H1 (cell line): Measurements from ENCODE around the gene KIF26B. TPM values are rescaled to one million over a fixed set of nuclear protein-coding genes. Genes with fewer than 3 reads are reported as not detected.

Source experiments
- CTCF ChIA-PET: fragments of 300-600 bp; sonication (Branson Sonifier 250); formaldehyde crosslinking; loops from one replicate; lab custom pipeline; 2021; ENCODE audit not compliant: partially characterized antibody; lab: Charles Lee
- POLR2A ChIA-PET: fragments of 300-600 bp; sonication (Branson Sonifier 250); formaldehyde crosslinking; loops from one replicate; lab custom pipeline; 2021; ENCODE audit warnings: inconsistent platforms; ENCODE audit not compliant: partially characterized antibody; lab: Charles Lee
- DNase-seq, 2 experiments: peaks; one replicate each; pipeline versions ENCODE4 v3.0.0 to v3.0.0-alpha.2; 2010 to 2022; ENCODE audit warnings: low spot score in 2 of 2, low read depth in 1 of 2, mixed read lengths in 1 of 2
- FAIRE-seq: peaks from 2 replicates; lab custom pipeline; 2011; peaks lifted over from hg19 to GRCh38; lab: Jason Lieb, UNC
- H2AFZ ChIP-seq: 2 replicates; pipeline ENCODE4 v1.8.1; 2012; ENCODE audit warnings: low read length, inconsistent platforms
- H2AK5ac ChIP-seq: 2 replicates; pipeline ENCODE4 v1.6.1; 2013; ENCODE audit warnings: low read depth, low read length
- H2BK120ac ChIP-seq: replicated peaks from 2 replicates; pipeline ENCODE3; 2013; ENCODE audit warnings: low read depth, low read length, inconsistent platforms
- H2BK12ac ChIP-seq: 2 replicates; pipeline ENCODE4 v1.6.1; 2013; ENCODE audit warnings: low read depth, low read length
- H2BK15ac ChIP-seq: 2 replicates; pipeline ENCODE4 v1.6.1; 2013; ENCODE audit warnings: low read length
- H2BK20ac ChIP-seq: 2 replicates; pipeline ENCODE4 v1.6.1; 2013; ENCODE audit warnings: low read length
- H2BK5ac ChIP-seq: 2 replicates; pipeline ENCODE4 v1.6.1; 2013; ENCODE audit warnings: low read depth, low read length
- H3K14ac ChIP-seq: 2 replicates; pipeline ENCODE4 v1.6.1; 2013; ENCODE audit warnings: inconsistent platforms; ENCODE audit not compliant: insufficient read length
- H3K18ac ChIP-seq: 2 replicates; pipeline ENCODE4 v1.6.1; 2013; ENCODE audit warnings: low read length; ENCODE audit errors: extremely low read depth
- H3K23ac ChIP-seq: 2 replicates; pipeline ENCODE4 v1.6.1; 2013; ENCODE audit warnings: inconsistent platforms; ENCODE audit not compliant: insufficient read length
- H3K23me2 ChIP-seq: 2 replicates; pipeline ENCODE4 v1.6.1; 2013; ENCODE audit warnings: low read depth, low read length
- H3K27ac ChIP-seq: 2 replicates; pipeline ENCODE4 v1.6.1; 2011; ENCODE audit warnings: low read depth, low read length, inconsistent platforms
- H3K27me3 ChIP-seq, 4 experiments: replicated peaks in 1 of 4; 1 replicate in 1 of 4; 2 replicates in 3 of 4; pipeline versions ENCODE4 v1.6.1 to v1.8.1; 2011 to 2013; ENCODE audit warnings: low read length in 3 of 4, mild to moderate bottlenecking in 3 of 4, inconsistent platforms in 2 of 4, mixed read lengths in 2 of 4, moderate library complexity in 1 of 4; ENCODE audit not compliant: control insufficient read depth in 3 of 4, insufficient read depth in 3 of 4; ENCODE audit errors: extremely low read depth in 1 of 4
- H3K36me3 ChIP-seq, 4 experiments: 2 replicates each; pipeline versions ENCODE4 v1.6.1 to v1.8.1; 2011 to 2013; ENCODE audit warnings: mild to moderate bottlenecking in 4 of 4, low read length in 3 of 4, moderate library complexity in 2 of 4, control low read depth in 1 of 4, inconsistent platforms in 1 of 4; ENCODE audit not compliant: insufficient read depth in 4 of 4, control insufficient read depth in 2 of 4
- H3K4ac ChIP-seq: replicated peaks from 2 replicates; pipeline ENCODE3; 2013; ENCODE audit warnings: low read length, low read depth, mixed read lengths, inconsistent platforms; ENCODE audit not compliant: insufficient read length
- H3K4me1 ChIP-seq, 4 experiments: replicated peaks in 1 of 4; 1 replicate in 1 of 4; 2 replicates in 3 of 4; pipeline versions ENCODE4 v1.6.1 to v1.8.1; 2011 to 2013; ENCODE audit warnings: low read length in 3 of 4, inconsistent platforms in 2 of 4, mixed read lengths in 1 of 4; ENCODE audit not compliant: insufficient read depth in 4 of 4, control insufficient read depth in 3 of 4
- H3K4me2 ChIP-seq, 2 experiments: 2 replicates each; pipeline versions ENCODE4 v1.6.1 to v1.8.1; 2011 to 2013; ENCODE audit warnings: low read depth in 2 of 2, low read length in 2 of 2, control low read depth in 1 of 2, inconsistent platforms in 1 of 2, mild to moderate bottlenecking in 1 of 2; ENCODE audit not compliant: insufficient read depth in 1 of 2
- H3K4me3 ChIP-seq, 4 experiments: fragments of 200-600, 300-600 bp in 1 of 4; sonication (generic), shearing (Covaris generic), sonication (Bioruptor Twin) in 1 of 4; 2 replicates each; pipeline versions ENCODE4 v1.5.1 to v1.8.1; 2011 to 2016; ENCODE audit warnings: low read length in 4 of 4, low read depth in 3 of 4, control low read depth in 2 of 4, inconsistent platforms in 2 of 4, mild to moderate bottlenecking in 2 of 4, mixed read lengths in 1 of 4, moderate library complexity in 1 of 4; ENCODE audit not compliant: insufficient read depth in 2 of 4; ENCODE audit errors: extremely low read depth in 1 of 4
- H3K56ac ChIP-seq: replicated peaks from 2 replicates; pipeline ENCODE3; 2013; ENCODE audit warnings: low read depth, mild to moderate bottlenecking, mixed read lengths, low read length, inconsistent platforms; ENCODE audit not compliant: insufficient read length
- H3K79me1 ChIP-seq: 2 replicates; pipeline ENCODE4 v1.6.1; 2013; ENCODE audit warnings: low read depth, low read length, control low read depth
- H3K79me2 ChIP-seq, 2 experiments: 2 replicates each; pipeline versions ENCODE4 v1.6.1 to v1.8.1; 2012 to 2013; ENCODE audit warnings: low read length in 2 of 2, mild to moderate bottlenecking in 2 of 2, inconsistent platforms in 1 of 2; ENCODE audit not compliant: insufficient read depth in 2 of 2, control insufficient read depth in 1 of 2
- H3K9ac ChIP-seq, 4 experiments: replicated peaks in 1 of 4; 1 replicate in 1 of 4; 2 replicates in 3 of 4; pipeline versions ENCODE4 v1.6.1 to v1.8.1; 2011 to 2013; ENCODE audit warnings: low read depth in 3 of 4, low read length in 3 of 4, control low read depth in 2 of 4, mild to moderate bottlenecking in 2 of 4, moderate library complexity in 2 of 4, inconsistent platforms in 1 of 4; ENCODE audit errors: extremely low read depth in 1 of 4
- H3K9me3 ChIP-seq, 2 experiments: 2 replicates each; pipeline versions ENCODE4 v1.6.1 to v1.8.1; 2012 to 2013; ENCODE audit warnings: mild to moderate bottlenecking in 2 of 2, moderate library complexity in 2 of 2, control low read depth in 1 of 2, inconsistent platforms in 1 of 2, low read depth in 1 of 2, low read length in 1 of 2, mixed read lengths in 1 of 2; ENCODE audit not compliant: insufficient read depth in 2 of 2
- H4K20me1 ChIP-seq, 2 experiments: replicated peaks in 1 of 2; 2 replicates each; pipeline versions ENCODE3 to v1.8.1; 2011 to 2013; ENCODE audit warnings: inconsistent platforms in 2 of 2, low read length in 2 of 2, mild to moderate bottlenecking in 1 of 2; ENCODE audit not compliant: insufficient read depth in 2 of 2, control insufficient read depth in 1 of 2
- H4K5ac ChIP-seq: 2 replicates; pipeline ENCODE4 v1.6.1; 2013; ENCODE audit warnings: low read length, low read depth, mixed read lengths, inconsistent platforms; ENCODE audit not compliant: insufficient read length
- H4K8ac ChIP-seq: 2 replicates; pipeline ENCODE4 v1.8.0; 2013; ENCODE audit warnings: mild to moderate bottlenecking, moderate library complexity, low read length, inconsistent platforms; ENCODE audit not compliant: insufficient read depth; ENCODE audit errors: extremely low read depth
- H4K91ac ChIP-seq: replicated peaks from 2 replicates; pipeline ENCODE3; 2013; ENCODE audit warnings: low read length, mixed read lengths, inconsistent platforms; ENCODE audit not compliant: insufficient read length
- CREB1 ChIP-seq: IDR thresholded peaks from 2 replicates; pipeline ENCODE4 v1.6.1; 2012; ENCODE audit warnings: inconsistent platforms
- EP300 ChIP-seq, 2 experiments: IDR thresholded peaks; 1 replicate in 1 of 2; 2 replicates in 1 of 2; pipeline ENCODE4 v1.6.1; 2011 to 2012; ENCODE audit warnings: low read depth in 2 of 2, low read length in 2 of 2, mild to moderate bottlenecking in 2 of 2, borderline replicate concordance in 1 of 2, inconsistent platforms in 1 of 2, moderate library complexity in 1 of 2
- GTF2F1 ChIP-seq: IDR thresholded peaks from 2 replicates; pipeline ENCODE4 v1.6.1; 2012; ENCODE audit warnings: low read depth, low read length, improper control_type of control experiment, borderline replicate concordance
- RFX5 ChIP-seq: IDR thresholded peaks from 2 replicates; pipeline ENCODE4 v1.6.1; 2011; ENCODE audit warnings: low read depth, low read length, improper control_type of control experiment, borderline replicate concordance
- RNF2 ChIP-seq: fragments of 200-900, 300-1000 bp; sonication (generic); IDR thresholded peaks from 2 replicates; pipeline ENCODE4 v1.7.1; 2016; ENCODE audit warnings: borderline replicate concordance, low read depth, mild to moderate bottlenecking, antibody characterized with exemption, low read length; ENCODE audit not compliant: poor library complexity, severe bottlenecking; ENCODE audit errors: missing control alignments
- SIRT6 ChIP-seq: IDR thresholded peaks from one replicate; pipeline ENCODE4 v1.7.1; 2012; ENCODE audit warnings: low read length, inconsistent platforms
- SRF ChIP-seq: IDR thresholded peaks from 2 replicates; pipeline ENCODE4 v1.6.1; 2011; ENCODE audit warnings: mild to moderate bottlenecking, low read depth, low read length, moderate library complexity
- SUZ12 ChIP-seq: fragments of 200-600 bp; sonication (generic); IDR thresholded peaks from 2 replicates; pipeline ENCODE4 v1.6.1; 2012; ENCODE audit warnings: mild to moderate bottlenecking, inconsistent platforms, low read length, moderate library complexity, mixed read lengths
- TBP ChIP-seq: IDR thresholded peaks from 2 replicates; pipeline ENCODE4 v1.6.1; 2011; ENCODE audit warnings: low read depth, low read length, improper control_type of control experiment
- ZNF274 ChIP-seq: IDR thresholded peaks from 2 replicates; pipeline ENCODE4 v1.7.0; 2012; ENCODE audit warnings: low read length, borderline replicate concordance; ENCODE audit errors: extremely low read depth
- WGBS, 2 experiments: shearing (Covaris generic) in 1 of 2; methylation state at CpG; one replicate each; pipeline versions ENCODE4 v1.1.6 to v1.1.7; 2013 to 2015; ENCODE audit warnings: low lambda C conversion rate in 2 of 2, mixed read lengths in 2 of 2, inconsistent platforms in 1 of 2, low coverage in 1 of 2, missing lambda C conversion rate in 1 of 2; ENCODE audit not compliant: insufficient replicate concordance in 2 of 2, insufficient coverage in 1 of 2, insufficient read length in 1 of 2; ENCODE audit errors: extremely low coverage in 1 of 2, missing lambda C conversion rate in 1 of 2; 5-methylcytosine and 5-hydroxymethylcytosine counted together
- polyA plus RNA-seq, 7 experiments: library from polyadenylated mRNA; depleted of rRNA in 3 of 7; stranded (reverse) in 5 of 7; unstranded in 2 of 7; fragments of >200 nt in 5 of 7; fragments of 200-250 nt in 2 of 7; gene quantifications; 1 replicate in 5 of 7; 2 replicates in 1 of 7; 4 replicates in 1 of 7; pipeline versions ENCODE4 v1.2.1 to v1.2.3, GENCODE V29; 2011 to 2013; ENCODE audit warnings: missing spikeins in 2 of 7, mixed read lengths in 2 of 7
- total RNA-seq: library from RNA; stranded (reverse); fragmentation: NEBNext Ultra II Directional; extraction: Animal tissue kit (Norgen Biotek cat#: 25700); gene quantifications from 2 replicates; pipeline ENCODE4 v1.2.1, GENCODE V29; 2021

The KIF26B gene
- total and polyA plus RNA-seq, 2 of the 8 experiments (the other 6 are each of a cell fraction or from before 2014, with no cell fraction given) = 0.06 to 0.28 TPM

DNA sequence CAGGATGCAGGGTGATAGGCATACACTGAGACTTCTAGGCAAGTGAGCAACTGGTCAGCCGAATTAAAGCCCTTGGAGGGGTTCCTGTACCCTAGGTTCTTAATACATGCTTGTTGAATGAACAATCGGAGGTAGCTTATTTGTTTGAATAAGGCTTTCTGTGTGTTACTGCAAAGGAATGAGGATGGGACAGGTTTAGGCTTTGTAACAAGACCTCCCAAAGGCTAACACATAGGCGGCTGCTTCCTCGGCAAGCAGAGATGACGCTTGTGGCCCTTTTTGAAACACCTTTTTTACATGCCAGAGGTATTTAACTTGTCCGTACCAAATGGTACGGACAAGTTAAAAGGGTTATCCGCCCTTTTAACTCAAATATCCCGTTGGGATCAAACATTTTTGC, 511.6 kb downstream of the KIF26B start:
- no peak overlapping the region for H3K14ac ChIP-seq
- H3K79me2 ChIP-seq = no peaks in the 10 kb centered on the region
- H2BK20ac ChIP-seq = no peak overlapping the region
- H3K27ac ChIP-seq = no peak overlapping the region
- H3K79me1 ChIP-seq = no peaks in the 10 kb centered on the region
- POLR2A ChIA-PET = no interaction called here
- H2AFZ ChIP-seq = no peak overlapping the region
- H3K4ac ChIP-seq = no peak overlapping the region
- H3K36me3 ChIP-seq = no peaks in the 10 kb centered on the region
- H2BK12ac ChIP-seq = no peak overlapping the region
- DNase-seq (no peak), FAIRE-seq (no peak)
- WGBS, 2 experiments = 95% methylated on average over 9 of the region's 9 CpGs; no CpG with 5 or more reads in 1 of the 2 experiments
- no peak overlapping the region for H3K18ac ChIP-seq
- H3K4me1 ChIP-seq = no peaks in the 10 kb centered on the region
- no peak overlapping the region for H3K4me2 ChIP-seq
- no peak overlapping the region for H3K9ac ChIP-seq
- CTCF ChIA-PET = no interaction called here
- no peaks in the 10 kb centered on the region for H3K9me3 ChIP-seq
- no peaks in the 10 kb centered on the region for H4K20me1 ChIP-seq
- H4K8ac ChIP-seq = no peak overlapping the region
- H2BK5ac ChIP-seq = no peak overlapping the region
- H4K91ac ChIP-seq = no peak overlapping the region
- no peak overlapping the region for H3K56ac ChIP-seq
- H4K5ac ChIP-seq = no peak overlapping the region
- H3K27me3 ChIP-seq = no peaks in the 10 kb centered on the region
- H2BK15ac ChIP-seq = no peak overlapping the region
- no peak overlapping the region for H2AK5ac ChIP-seq
- no peak overlapping the region for H2BK120ac ChIP-seq
- no peaks in the 10 kb centered on the region; the same call in 1 of the 2 replicates for H3K23me2 ChIP-seq
- H3K4me3 ChIP-seq = no peak overlapping the region
- no peak overlapping the region for H3K23ac ChIP-seq
- TF ChIP-seq EP300 (IDR thresholded peaks at IDR 0.05; ENCODE audit: borderline replicate concordance in 1 of 2, low read depth in 2 of 2, low read length in 2 of 2) = no peak
- TF ChIP-seq ZNF274 = no peak
- TF ChIP-seq SUZ12 = no peak
- no peak for TF ChIP-seq SRF
- no peak for TF ChIP-seq SIRT6
- no peak for TF ChIP-seq GTF2F1
- no peak for TF ChIP-seq CREB1
- TF ChIP-seq RNF2 = no peak
- TF ChIP-seq TBP = no peak
- no peak for TF ChIP-seq RFX5
